GM21390 (cell line): Measurements from ENCODE around the gene LONP2.

ENCODE experiments used
- ATAC-seq: cut with Tn5 transposase; IDR thresholded peaks from one replicate; pipeline ENCODE4 v1.9.1; 2021; ENCODE audit not compliant: unreplicated experiment

The LONP2 gene

GRCh38 chr16:48244080-48244862 is at the start of gene LONP2:
TSS of gene LONP2 (plus strand) at chr16:48244300. CDS start at chr16:48244389, 89 bp downstream.
- peak; percentile 96 for ATAC-seq

- ATAC-seq = no peak
Observed at GRCh38 chr16:48194828-48195556, 49.1 kb upstream of the LONP2 start.

- ATAC-seq = no peak
Observed at GRCh38 chr16:48197294-48197693, 46.8 kb upstream of the LONP2 start.

- ATAC-seq = no peak
Observed at GRCh38 chr16:48201515-48202201, 42.4 kb upstream of the LONP2 start.

GRCh38 chr16:48203974-48204824 is 39.9 kb upstream of the LONP2 start:
- ATAC-seq = no peak

- no peak for ATAC-seq
Observed at GRCh38 chr16:48204825-48205151, 39.3 kb upstream of the LONP2 start.

- no peak for ATAC-seq
Observed at GRCh38 chr16:48206594-48207242, 37.4 kb upstream of the LONP2 start.

- no peak for ATAC-seq
Observed at GRCh38 chr16:48210747-48211146, 33.4 kb upstream of the LONP2 start.

- no peak for ATAC-seq
Observed at GRCh38 chr16:48212033-48212432, 32.1 kb upstream of the LONP2 start.

- ATAC-seq = no peak
Observed at GRCh38 chr16:48215738-48216137, 28.4 kb upstream of the LONP2 start.

GRCh38 chr16:48217708-48218107 is 26.4 kb upstream of the LONP2 start:
- ATAC-seq = no peak

GRCh38 chr16:48218473-48218872 is 25.6 kb upstream of the LONP2 start:
- no peak for ATAC-seq

GRCh38 chr16:48220891-48221290 is 23.2 kb upstream of the LONP2 start:
- no peak for ATAC-seq

- ATAC-seq = no peak
Observed at GRCh38 chr16:48223490-48223889, 20.6 kb upstream of the LONP2 start.

GRCh38 chr16:48225456-48225855 is 18.6 kb upstream of the LONP2 start:
- no peak for ATAC-seq

- no peak for ATAC-seq
Observed at GRCh38 chr16:48231727-48232492, 12.2 kb upstream of the LONP2 start.

GRCh38 chr16:48232493-48233040 is 11.5 kb upstream of the LONP2 start:
- no peak for ATAC-seq

- ATAC-seq = no peak
Observed at GRCh38 chr16:48234630-48235029, 9.5 kb upstream of the LONP2 start.

- no peak for ATAC-seq
Observed at GRCh38 chr16:48235058-48235555, 9.0 kb upstream of the LONP2 start.
